Measurements from ENCODE around the gene DCHS2.

Gene DCHS2

DNA sequence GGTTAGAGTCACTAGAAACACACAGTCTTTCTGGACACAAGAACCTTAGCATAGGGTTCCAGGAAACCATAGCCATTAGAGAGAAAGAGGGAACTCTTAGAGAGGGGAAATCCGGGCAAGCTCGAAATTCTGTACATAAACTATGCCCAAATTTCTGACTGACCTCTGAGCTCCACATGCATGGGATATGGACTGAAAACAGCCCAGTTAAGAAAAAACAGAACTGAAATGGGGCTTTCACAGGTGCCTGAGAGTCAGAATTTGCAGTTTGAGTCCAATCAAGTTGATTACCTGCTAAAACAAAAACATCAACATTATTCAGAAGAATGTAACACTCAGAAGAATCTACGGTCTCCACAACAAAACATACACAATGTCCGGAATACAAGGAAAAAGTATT is 13.1 kb downstream of the DCHS2 start:
- no peak for DNase-seq
- Histone ChIP-seq H3K4me3 (no peak overlapping the region), H3K36me3 (no peaks in the 10 kb centered on the region), H3K27ac (no peak overlapping the region), H3K27me3 (peaks cover 0 to under 1% of the 10 kb centered on the region in 2 donors), H3K4me1 (no peaks in the 10 kb centered on the region), H3K9me3 (no peaks in the 10 kb centered on the region)
- TF ChIP-seq, protein P1, sequence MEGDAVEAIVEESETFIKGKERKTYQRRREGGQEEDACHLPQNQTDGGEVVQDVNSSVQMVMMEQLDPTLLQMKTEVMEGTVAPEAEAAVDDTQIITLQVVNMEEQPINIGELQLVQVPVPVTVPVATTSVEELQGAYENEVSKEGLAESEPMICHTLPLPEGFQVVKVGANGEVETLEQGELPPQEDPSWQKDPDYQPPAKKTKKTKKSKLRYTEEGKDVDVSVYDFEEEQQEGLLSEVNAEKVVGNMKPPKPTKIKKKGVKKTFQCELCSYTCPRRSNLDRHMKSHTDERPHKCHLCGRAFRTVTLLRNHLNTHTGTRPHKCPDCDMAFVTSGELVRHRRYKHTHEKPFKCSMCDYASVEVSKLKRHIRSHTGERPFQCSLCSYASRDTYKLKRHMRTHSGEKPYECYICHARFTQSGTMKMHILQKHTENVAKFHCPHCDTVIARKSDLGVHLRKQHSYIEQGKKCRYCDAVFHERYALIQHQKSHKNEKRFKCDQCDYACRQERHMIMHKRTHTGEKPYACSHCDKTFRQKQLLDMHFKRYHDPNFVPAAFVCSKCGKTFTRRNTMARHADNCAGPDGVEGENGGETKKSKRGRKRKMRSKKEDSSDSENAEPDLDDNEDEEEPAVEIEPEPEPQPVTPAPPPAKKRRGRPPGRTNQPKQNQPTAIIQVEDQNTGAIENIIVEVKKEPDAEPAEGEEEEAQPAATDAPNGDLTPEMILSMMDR (IDR thresholded peaks at IDR 0.05) = no peak
- intact Hi-C loops (cut with DNase I; ENCODE audit: low total_unique reads) = no loop called here

DNA sequence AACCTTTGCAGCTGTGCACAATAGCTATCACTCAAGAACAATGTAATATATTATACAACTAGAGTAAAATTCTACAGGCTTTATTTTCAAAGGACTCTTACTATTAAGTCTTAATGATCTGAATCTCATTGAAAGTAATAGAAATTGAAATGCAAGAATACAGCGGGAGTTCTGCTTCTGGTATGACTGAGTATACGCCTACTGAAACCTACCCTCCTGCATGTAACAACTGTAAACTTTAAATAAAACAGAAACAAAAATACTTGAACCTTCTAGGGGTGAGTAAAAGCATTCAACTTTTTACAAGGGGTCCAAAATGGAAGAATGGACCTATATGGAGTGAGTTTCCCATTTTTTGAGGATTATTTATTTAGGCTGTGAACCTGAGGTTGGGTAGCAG is 13.5 kb downstream of the DCHS2 start:
- TF ChIP-seq, protein P1 (IDR thresholded peaks at IDR 0.05) = no peak
- no peaks in the 10 kb centered on the region for H3K9me3 ChIP-seq
- no peak for DNase-seq
- H3K27me3 ChIP-seq = no peaks in the 10 kb centered on the region
- no peaks in the 10 kb centered on the region for H3K36me3 ChIP-seq
- H3K27ac ChIP-seq = no peak overlapping the region
- no peaks in the 10 kb centered on the region for H3K4me1 ChIP-seq
- no peak overlapping the region for H3K4me3 ChIP-seq
- intact Hi-C loops (cut with DNase I; ENCODE audit: low total_unique reads) = no loop called here

DNA sequence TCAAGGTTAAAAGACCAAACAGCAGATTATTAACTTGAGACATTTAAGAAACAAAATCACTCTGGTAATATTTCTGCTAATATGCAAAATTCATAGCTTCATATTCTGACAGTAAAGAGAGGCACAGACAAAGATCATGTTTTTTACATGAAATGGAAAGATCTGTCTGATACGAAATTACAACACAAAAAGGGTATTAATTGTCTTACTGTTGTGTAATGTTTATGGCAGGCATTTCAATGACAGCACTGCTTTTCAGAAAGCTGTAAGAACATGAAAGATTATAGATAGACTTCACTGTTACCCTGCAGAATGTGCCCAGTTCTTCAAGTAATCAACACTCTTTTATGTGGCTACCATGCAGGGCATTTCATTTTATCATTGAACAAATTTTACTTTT is 15.4 kb downstream of the DCHS2 start:
- Histone ChIP-seq H3K27me3 (no peaks in the 10 kb centered on the region), H3K9me3 (no peaks in the 10 kb centered on the region), H3K4me1 (no peaks in the 10 kb centered on the region), H3K4me3 (no peak overlapping the region), H3K36me3 (no peaks in the 10 kb centered on the region), H3K27ac (no peak overlapping the region)
- intact Hi-C loops (cut with DNase I; ENCODE audit: low total_unique reads) = no loop called here
- no peak for DNase-seq
- TF ChIP-seq, protein P1 (IDR thresholded peaks at IDR 0.05) = no peak

GRCh38 chr4:154475820-154476219 is 15.8 kb downstream of the DCHS2 start:
- TF ChIP-seq, protein P1 (IDR thresholded peaks at IDR 0.05) = no peak
- no peaks in the 10 kb centered on the region for H3K36me3 ChIP-seq
- no peak for DNase-seq
- H3K4me1 ChIP-seq = no peaks in the 10 kb centered on the region
- H3K27ac ChIP-seq = no peak overlapping the region
- intact Hi-C loops (cut with DNase I; ENCODE audit: low total_unique reads) = no loop called here
- H3K4me3 ChIP-seq = no peak overlapping the region
- no peaks in the 10 kb centered on the region for H3K27me3 ChIP-seq
- H3K9me3 ChIP-seq = no peaks in the 10 kb centered on the region

GRCh38 chr4:154473497-154473896 is 18.1 kb downstream of the DCHS2 start:
- TF ChIP-seq, protein P1 (IDR thresholded peaks at IDR 0.05) = no peak
- no peaks in the 10 kb centered on the region for H3K27me3 ChIP-seq
- no peak for DNase-seq
- no peaks in the 10 kb centered on the region for H3K4me1 ChIP-seq
- H3K4me3 ChIP-seq = no peak overlapping the region
- H3K9me3 ChIP-seq = no peaks in the 10 kb centered on the region
- no peak overlapping the region for H3K27ac ChIP-seq
- no peaks in the 10 kb centered on the region for H3K36me3 ChIP-seq
- intact Hi-C loops (cut with DNase I; ENCODE audit: low total_unique reads) = no loop called here

DNA sequence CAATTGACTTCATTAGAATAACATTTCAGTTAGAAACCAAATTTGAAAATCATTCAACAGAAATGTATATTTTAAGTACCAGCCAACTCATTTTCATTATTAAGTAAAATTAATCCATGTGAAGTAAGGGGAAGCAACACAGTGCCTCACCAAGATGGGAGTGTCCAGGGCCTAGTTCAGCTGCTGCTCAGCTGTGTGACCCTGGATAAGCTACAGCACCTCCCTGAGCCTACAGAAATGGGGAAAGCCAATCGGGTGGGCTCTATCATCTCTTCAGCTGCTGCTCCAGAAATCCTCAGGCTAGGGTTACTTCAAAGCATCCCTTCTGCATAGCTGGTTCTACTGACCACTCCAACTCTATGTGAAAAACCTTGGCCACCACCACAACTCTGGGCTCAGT is 18.7 kb downstream of the DCHS2 start:
- Histone ChIP-seq H3K27ac (no peak overlapping the region), H3K4me3 (no peak overlapping the region), H3K27me3 (no peaks in the 10 kb centered on the region), H3K4me1 (no peaks in the 10 kb centered on the region), H3K36me3 (no peaks in the 10 kb centered on the region), H3K9me3 (no peaks in the 10 kb centered on the region)
- intact Hi-C loops (cut with DNase I; ENCODE audit: low total_unique reads) = no loop called here
- TF ChIP-seq, protein P1 (IDR thresholded peaks at IDR 0.05) = no peak
- DNase-seq = no peak
